NCI-H748 (cell line): ENCODE data around the gene HRAS.
A peak's percentile ranks its signal among the peaks of the same experiment; 100 is the strongest.
"Not testable (repeated sequence)": the region's sequence is repeated elsewhere in the genome, so short reads cannot be mapped to it uniquely, and the experiment has no call there.

Experiments
- DNase-seq: peaks from one replicate; lab custom pipeline; 2025; ENCODE audit not compliant: unreplicated experiment; lab: John Stamatoyannopoulos, UW

The HRAS gene

DNA sequence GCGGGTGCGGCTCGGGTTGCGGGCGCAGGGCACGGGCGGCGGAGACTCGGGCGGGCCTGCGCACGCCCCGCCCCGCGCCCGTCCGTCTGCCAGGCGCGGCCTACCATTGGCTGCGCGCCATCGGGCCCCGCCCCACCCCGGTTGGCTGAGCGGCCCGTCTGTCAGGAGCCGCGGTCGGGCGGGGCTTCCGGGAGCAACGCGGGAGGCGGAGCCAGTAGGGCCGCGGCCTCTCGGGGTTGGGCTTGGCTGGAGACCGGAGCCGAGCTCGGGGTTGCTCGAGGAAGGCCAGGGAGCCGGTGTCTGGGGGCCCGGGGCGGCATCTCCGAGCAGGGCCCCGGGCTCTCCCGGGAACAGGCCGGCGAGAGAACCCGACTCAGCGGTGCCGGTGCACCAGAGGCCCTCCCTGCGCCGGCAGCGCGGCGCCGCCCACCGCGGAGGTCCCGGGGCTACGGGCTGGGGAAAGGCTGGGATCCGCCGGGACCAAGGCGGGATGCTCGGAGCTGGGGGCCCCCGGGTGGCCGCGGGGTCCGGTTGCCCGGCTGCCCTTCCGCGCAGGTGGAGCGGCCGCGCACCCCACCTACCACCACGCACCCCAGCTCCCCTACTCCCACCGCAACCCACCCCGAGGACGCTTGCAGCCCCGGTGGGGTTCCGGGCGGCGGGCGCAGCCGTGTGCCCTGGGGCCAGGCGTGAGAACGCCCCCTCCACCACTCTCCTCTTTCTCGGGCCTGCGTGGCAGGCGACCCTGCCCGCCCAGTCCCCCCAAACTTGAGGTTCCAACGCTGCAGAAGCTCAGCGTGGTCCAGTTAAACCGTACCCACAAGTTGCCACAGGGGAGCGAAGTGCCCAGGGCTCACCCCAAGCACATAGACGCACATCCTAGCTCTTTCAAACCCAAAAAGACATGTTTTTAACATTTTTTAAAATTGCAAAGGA is at the start of gene HRAS:
TSS of gene HRAS (minus strand) at position 58 of the 936 bp plus-strand sequence.
- peak; percentile 95 for DNase-seq

DNA sequence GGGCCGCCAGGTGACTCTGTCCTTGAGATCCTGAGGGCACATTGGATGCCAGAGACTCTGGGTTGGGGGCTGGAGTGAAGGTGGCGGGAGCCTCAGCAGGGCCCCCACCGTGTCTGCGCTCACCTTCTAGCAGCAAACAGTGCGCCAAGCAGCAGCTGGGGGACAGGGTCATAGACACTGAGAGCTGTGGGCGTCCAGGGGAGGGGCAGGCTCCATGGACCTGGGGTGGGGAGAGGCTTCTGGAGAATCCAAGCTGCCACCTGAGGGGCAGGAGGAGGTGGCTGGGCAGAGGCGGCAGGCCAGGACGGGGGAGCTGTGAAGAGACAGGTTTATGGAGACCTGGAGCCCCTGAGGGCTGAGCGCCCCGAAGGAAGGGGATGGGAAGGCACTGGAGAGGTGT is 48.9 kb upstream of the HRAS start:
- no peak for DNase-seq

GRCh38 chr11:581752-582151 is 46.4 kb upstream of the HRAS start:
- no peak for DNase-seq

DNA sequence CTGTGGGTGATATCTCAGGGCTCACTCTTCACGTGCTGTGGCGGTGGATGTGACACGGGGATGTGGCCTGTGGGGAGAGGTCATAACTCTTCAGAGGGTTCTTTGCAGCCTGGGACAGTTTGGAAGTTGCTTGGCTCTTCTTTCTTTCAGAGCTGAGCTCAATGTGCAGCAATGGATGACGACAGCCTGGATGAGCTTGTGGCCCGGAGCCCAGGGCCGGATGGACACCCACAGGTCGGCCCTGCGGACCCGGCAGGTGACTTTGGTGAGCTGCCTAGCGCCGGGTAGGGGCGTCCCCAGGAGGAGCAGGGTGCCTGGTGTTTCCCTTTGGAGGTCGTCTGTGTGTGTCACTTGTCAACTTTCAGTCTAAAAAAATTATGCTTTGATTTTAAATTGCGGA is 46.0 kb upstream of the HRAS start:
- no peak for DNase-seq

GRCh38 chr11:579830-580601 is 44.6 kb upstream of the HRAS start:
- DNase-seq = no peak

- DNase-seq = no peak
Measured at GRCh38 chr11:578276-579035, 43.1 kb upstream of the HRAS start.

DNA sequence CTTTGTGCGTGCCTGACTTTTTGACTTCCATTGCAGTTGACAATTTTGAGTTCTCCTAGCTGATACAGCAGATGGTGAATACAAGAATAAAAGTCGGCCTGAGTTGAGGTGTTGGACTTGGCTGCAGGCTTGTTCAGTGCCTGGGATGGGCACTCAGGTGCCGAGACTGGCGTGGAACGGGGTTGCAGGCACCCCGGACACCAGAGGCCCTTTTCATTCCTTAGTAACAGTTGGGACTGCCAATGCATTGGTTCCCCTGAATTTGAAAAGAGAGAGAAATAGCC is 42.2 kb upstream of the HRAS start:
- DNase-seq = no peak

DNA sequence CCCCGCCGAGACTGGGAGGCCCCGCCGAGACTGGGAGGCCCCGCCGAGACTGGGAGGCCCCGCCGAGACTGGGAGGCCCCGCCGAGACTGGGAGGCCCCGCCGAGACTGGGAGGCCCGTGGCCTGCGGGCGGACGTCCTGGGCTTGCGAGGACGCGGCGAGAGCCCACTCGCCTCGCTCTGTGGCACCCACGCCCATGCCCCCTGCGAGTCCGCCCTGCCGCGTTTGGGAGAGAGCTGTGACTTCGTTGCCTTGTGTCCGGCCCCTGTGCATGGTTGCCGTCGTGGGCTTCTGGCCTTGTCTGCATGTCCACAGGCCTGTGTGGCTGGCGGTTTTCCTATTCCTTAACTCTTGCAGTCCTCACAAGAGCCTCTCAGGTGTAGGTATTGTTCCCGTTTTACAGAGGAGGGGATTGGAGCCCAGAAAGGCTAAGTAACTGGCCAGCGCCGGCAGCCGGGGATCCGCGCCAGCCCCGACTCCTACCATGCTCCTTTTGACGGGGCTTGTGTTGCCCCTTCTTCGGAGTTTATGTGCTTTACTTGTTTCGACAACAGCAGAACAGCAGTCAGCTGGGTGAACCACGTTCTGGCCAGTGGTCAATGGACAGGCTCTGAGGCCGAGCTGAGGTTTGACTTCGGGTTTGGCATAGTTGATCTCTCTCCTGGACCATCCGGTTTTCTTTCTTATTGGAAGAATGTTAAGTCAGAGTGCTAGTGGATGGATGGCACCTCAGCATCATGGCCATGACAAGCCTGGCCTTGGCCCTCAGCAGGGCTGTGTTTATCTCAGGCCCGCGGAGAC is 41.6 kb upstream of the HRAS start:
- DNase-seq = no peak

GRCh38 chr11:575996-576768 is 40.8 kb upstream of the HRAS start, which contains the start of gene PHRF1:
Gene PHRF1, plus strand, starts transcription at chr11:576470. Its CDS starts 5,043 bp downstream, at chr11:581513.
- DNase-seq = peak; percentile 93

GRCh38 chr11:575313-575995 is 40.1 kb upstream of the HRAS start:
- peak; percentile 84 for DNase-seq

GRCh38 chr11:574632-575312 is 39.4 kb upstream of the HRAS start:
- DNase-seq = peak; percentile 56

DNA sequence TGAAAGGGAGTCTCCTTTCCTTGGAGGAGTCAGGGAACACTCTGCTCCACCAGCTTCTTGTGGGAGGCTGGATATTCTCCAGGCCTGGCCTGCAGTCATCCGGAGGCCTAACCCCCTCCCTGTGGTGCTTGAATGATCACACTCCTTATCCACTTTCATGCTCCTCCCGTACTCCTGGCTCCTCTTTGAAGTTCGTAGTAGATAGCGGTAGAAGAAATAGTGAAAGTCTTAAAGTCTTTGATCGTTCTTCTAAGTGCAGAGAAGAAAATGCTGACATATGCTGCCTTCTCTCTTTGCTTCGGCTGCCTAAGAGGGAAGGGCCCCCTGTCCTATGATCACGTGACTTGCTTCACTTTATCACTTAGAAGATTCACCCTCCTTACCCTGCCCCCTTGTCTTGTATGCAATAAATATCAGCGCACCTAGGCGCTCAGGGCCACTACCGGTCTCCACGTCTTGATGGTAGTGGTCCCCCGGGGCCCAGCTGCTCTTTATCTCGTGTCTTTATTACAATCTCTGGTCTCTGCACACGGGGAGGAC is 38.7 kb upstream of the HRAS start:
- not testable (repeated sequence) for DNase-seq

DNA sequence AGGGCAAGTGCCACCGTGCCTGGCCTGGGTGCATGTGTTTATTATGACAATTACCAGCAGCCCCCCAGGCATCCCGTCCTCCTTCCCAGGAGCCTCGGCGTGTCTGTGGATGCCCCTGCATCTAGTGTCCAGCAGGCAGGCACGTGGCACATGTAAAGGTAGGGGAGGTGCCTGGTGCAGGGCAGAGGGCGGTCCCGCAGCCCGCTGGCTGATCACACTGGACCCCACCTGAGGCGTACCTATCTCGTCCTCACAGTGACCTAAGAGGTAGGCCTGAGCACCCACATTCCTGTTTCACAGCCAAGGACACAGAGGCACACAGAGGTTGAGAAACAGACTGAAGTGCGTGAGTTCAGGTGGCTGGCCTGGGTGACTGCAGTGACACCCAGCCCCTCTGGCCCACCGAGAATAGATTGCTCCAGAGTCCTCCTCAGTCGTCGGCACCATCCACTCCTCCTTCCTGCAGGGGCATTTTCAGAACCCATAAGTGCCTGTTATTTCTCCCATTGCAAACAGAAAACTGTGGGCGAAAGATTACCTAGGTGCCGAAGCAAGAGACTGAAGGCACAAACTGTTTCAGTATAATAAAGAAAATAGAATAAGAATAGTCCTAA is 37.9 kb upstream of the HRAS start:
- no peak for DNase-seq

- no peak for DNase-seq
Measured at GRCh38 chr11:571802-572185, 36.4 kb upstream of the HRAS start.

- DNase-seq = no peak
Measured at GRCh38 chr11:569158-569885, 33.9 kb upstream of the HRAS start.

DNA sequence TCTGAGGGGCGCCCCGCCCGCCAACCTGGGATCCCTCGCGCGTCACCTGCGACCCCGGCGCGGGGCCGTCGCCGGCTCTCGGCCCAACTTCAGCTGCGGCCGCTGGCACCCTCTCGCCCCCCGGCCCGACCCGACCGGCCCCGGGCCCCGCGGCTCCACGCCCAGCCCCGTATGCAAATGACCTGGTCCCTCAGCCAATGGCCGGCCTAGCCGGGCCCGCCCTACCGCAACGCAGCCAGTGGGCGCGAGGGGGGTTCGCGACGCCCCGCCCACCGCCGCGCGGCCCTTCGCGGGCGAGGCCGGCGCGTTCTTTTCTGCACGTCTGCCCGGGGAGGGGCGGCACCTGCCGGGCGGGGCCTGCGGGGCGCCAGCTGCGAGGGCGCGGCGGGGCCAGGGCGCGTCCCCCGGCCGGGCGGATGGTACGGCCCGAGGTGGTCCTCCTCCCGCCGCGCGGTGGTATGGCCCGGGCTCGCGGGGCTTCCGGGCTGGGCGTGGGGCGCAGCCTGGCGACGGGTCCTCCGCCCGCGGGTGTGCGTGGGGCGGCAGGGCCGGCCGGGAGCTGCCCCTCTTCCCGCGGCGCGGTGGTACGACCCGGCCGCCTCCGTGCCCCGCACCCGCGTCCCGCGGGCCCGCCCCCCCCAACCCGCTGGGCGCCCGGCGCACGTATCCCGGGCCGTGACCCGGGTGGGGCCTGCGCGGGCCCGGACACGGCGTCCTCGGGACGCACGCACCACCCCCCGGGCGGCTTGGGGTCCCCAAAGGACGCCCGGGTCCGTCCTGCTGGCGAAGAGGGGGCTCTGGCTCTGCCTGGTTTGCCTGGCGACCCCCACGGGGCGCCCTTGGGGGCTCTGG is 33.2 kb upstream of the HRAS start:
- DNase-seq = peak; percentile 97
